ENCODE data around the gene SLC2A14.
"Not testable (repeated sequence)": the region's sequence is repeated elsewhere in the genome, so short reads cannot be mapped to it uniquely, and the experiment has no call there.

The SLC2A14 gene

DNA sequence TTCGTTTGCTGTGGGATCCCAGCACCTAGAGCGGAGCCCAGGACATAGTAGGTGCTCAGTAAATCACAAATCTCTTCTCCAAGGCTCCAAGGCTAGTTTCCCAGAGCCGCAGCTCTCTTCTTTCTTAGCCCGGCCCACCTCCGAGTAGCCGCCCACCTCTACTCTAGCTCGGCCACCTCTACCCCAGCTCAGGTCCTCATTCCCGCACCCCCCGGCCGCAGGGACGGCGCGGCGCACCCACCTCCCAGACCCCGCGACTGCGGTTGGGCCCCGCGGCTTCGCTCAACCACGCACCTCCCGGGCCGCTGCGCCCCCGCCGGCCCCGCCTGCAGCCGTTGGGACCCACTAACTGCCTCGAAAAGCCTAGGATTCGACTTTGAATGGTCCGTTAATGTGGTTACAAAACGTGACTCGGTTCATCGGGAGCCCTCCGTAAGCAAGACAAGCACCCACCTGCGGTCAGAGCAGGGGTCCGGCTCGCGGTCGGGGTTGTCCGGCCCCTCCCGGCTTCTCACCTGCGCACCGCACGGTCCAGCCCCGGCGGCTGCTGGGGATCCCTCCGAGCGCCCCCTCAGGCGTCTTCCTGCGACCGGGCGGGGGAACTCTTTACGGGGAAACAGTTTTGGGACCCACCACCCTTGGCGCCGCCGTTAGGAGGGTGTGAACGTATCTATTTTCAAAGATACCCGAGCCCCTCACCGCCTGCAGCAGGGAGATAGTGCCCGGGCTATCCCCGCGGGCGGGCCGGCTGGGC lies at the start of gene SLC2A14:
TSS of gene SLC2A14 (minus strand) at position 350 of the 754 bp plus-strand sequence. CDS start 3,035 bp downstream, outside the sequence.
- DNase-seq (ENCODE audit: extremely low read depth, low read depth): no peak

GRCh38 chr12:7921181-7921580 lies 48.5 kb upstream of the SLC2A14 start:
- DNase-seq (ENCODE audit: extremely low read depth, low read depth): not testable (repeated sequence)

More for the DNA sequence above, at the start of gene SLC2A14:
- TF ChIP-seq CTCF (IDR thresholded peaks at IDR 0.05; ENCODE audit: low read depth, low read length): no peak

DNA sequence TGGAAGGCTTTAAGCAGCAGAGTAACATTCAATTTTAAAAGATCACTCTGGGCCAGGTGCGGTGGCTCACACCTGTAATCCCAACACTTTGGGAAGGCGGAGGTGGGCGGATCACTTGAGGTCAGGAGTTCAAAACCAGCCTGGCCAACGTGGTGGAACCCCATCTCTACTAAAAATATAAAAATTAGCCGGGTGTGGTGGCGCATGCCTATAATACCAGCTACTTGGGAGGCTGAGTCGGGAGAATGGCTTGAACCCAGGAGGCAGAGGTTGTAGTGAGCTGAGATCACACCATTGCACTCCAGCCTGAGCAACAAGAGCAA lies 45.5 kb upstream of the SLC2A14 start:
- DNase-seq (ENCODE audit: extremely low read depth, low read depth): not testable (repeated sequence)

DNA sequence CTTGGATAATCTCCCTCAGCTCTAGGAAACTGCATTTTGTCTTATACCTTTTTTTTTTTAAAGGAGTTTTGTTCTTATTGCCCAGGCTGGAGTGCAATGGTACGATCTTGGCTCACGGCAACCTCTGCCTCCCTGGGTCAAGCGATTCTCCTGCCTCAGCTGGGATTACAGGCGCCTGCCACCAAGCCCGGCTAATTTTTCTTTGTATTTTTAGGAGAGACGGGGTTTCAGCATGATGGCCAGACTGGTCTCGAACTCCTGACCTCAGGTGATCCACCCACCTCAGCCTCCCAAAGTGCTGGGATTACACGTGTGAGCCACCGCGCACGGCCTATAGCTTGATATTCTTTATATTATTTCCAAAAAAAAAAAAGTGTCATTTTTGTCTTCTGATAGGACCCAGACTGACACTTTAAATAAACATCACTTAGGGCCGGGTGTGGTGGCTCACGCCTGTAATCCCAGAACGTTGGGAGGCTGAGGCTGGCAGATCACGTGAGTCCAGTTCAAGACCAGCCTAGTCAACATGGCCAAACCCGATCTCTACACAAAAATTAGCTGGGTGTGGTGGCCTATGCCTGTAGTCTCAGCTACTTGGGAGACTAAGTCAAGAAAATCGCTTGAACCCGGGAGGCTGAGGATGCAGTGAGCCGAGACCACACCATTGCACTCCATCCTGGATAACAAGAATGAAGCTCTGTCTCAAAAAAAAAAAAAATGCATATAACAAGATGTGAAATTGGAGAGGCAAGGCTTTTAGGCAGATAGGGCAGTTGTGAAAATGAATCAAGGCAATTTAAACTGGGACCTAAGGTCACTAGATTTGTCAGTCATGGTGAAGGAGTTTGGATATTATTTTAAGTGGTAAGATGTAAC lies 44.9 kb upstream of the SLC2A14 start:
- no peak for DNase-seq (ENCODE audit: extremely low read depth, low read depth)
- no peak for TF ChIP-seq CTCF (IDR thresholded peaks at IDR 0.05; ENCODE audit: low read depth, low read length)

DNA sequence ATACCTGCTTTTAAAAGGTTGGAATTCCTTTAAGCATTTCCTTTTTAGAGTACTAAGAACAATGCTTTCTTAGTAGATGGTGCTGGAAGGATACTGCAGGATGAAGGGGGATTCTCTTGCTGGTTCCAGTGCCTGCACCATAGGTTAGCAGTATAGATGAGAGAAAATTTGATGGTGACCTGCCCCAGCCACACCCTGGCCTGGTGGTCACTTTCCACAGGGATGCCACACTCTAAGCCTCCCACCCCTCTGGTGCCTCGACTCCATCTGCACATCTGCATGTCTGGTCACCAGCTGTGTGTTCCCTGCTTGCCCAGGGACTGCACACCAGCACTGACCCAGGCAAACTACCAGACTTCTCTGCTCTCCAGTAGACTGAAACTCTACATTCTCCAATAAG lies 44.2 kb upstream of the SLC2A14 start:
- DNase-seq (ENCODE audit: extremely low read depth, low read depth): no peak
- TF ChIP-seq CTCF (IDR thresholded peaks at IDR 0.05; ENCODE audit: low read depth, low read length): no peak

GRCh38 chr12:7915661-7916403 lies 43.1 kb upstream of the SLC2A14 start:
- TF ChIP-seq CTCF (IDR thresholded peaks at IDR 0.05; ENCODE audit: low read depth, low read length): no peak
- no peak for DNase-seq (ENCODE audit: extremely low read depth, low read depth)

DNA sequence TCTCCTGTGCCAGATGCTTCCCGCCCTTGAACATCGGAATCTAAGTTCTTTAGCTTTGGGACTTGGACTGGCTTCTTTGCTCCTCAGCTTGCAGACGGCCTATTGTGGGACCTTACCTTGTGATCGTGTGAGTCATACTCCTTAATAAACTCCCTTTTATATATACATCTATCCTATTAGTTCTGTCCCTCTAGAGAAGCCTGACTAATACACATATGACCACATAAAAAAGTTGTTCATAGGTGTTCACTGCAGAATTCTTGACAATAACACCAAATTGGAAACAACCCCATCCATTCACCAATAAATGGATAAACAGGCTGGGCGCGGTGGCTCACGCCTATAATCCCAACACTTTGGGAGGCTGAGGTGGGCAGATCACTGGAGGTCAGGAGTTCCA lies 37.4 kb upstream of the SLC2A14 start:
- DNase-seq (ENCODE audit: extremely low read depth, low read depth): not testable (repeated sequence)

DNA sequence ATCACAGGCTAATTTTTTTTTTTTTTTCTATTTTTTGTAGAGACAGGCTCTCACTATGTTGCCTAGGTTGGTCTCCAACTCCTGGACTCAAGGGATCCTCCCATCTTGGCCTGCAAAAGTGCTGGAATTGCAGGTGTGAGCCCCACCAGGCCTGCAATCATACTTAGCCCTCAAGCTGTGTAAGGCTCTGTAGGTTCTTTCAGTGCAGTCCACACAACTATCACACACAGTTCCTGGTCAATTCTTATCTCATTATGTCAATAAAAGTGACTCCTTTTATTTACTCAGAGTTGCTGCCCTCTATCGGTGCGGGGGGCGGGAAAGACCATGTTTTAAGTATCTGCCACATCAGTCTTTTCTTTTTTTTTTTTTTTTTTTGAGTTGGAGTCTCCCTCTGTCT lies 34.3 kb upstream of the SLC2A14 start:
- DNase-seq (ENCODE audit: extremely low read depth, low read depth): no peak

GRCh38 chr12:7906303-7906702 lies 33.6 kb upstream of the SLC2A14 start:
- not testable (repeated sequence) for DNase-seq (ENCODE audit: extremely low read depth, low read depth)

More for the DNA sequence above, 34.3 kb upstream of the SLC2A14 start:
- TF ChIP-seq CTCF (IDR thresholded peaks at IDR 0.05; ENCODE audit: low read depth, low read length): peak; percentile 28

DNA sequence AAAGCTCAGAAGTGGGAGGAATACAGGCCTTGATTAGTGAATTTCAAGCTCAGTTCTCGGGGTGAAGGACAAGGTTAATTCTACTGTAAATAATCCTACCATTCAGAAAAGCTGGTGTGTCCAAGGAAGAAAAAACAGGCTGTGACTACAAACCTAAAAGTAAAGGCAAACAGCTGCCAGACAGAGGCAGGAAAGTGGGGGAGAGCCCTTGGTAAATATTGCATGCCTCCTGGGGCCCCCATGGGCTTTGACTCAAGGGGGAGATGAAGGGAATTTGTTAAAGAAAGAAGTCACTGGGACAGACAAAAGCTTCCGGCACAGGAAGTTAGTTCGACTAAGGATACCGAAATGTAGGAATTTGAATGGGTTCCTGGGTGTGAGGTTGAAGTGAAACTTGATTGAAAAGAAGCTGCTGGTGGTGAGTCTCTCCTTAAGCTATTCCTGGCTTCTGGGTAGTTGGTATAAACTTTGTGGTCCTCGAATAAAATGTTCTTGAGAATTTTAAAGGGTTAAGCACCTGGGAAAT lies 32.9 kb upstream of the SLC2A14 start:
- DNase-seq (ENCODE audit: extremely low read depth, low read depth): not testable (repeated sequence)
